Astrocyte of the spinal cord (primary cell): ENCODE results near the gene PANK4.

Experiments
- DNase-seq: peaks from one replicate; pipeline ENCODE4 v3.0.0; 2011; ENCODE audit warnings: low read depth, low spot score
- H3K4me3 ChIP-seq: 2 replicates; pipeline ENCODE4 v1.5.1; 2011; ENCODE audit warnings: low read depth, mild to moderate bottlenecking, low read length, moderate library complexity
- CTCF ChIP-seq: IDR thresholded peaks from 2 replicates; pipeline ENCODE4 v1.5.1; 2012; ENCODE audit warnings: low read depth, mild to moderate bottlenecking, low read length, inconsistent platforms
- in situ Hi-C: cut with HindIII; loops from 2 replicates; pipeline ENCODE4 v1.10.0; 2017; ENCODE audit warnings: low sequenced_read_pairs

The PANK4 gene

GRCh38 chr1:2492091-2492490, 34.3 kb downstream of the PANK4 start:
- H3K4me3 ChIP-seq = no peak overlapping the region
- TF ChIP-seq CTCF = no peak
- in situ Hi-C loops = no loop called here
- DNase-seq = no peak

- no peak overlapping the region for H3K4me3 ChIP-seq
- DNase-seq = no peak
- no peak for TF ChIP-seq CTCF
- in situ Hi-C loops = no loop called here
Observed at GRCh38 chr1:2489615-2490014, 36.8 kb downstream of the PANK4 start.

- no peak for TF ChIP-seq CTCF
- no peak overlapping the region for H3K4me3 ChIP-seq
- in situ Hi-C loops = no loop called here
- no peak for DNase-seq
Observed at GRCh38 chr1:2488688-2489087, 37.7 kb downstream of the PANK4 start.

GRCh38 chr1:2486558-2486957, 39.8 kb downstream of the PANK4 start:
- no peak overlapping the region for H3K4me3 ChIP-seq
- no peak for DNase-seq
- no peak for TF ChIP-seq CTCF
- in situ Hi-C loops = no loop called here

- no peak for DNase-seq
- TF ChIP-seq CTCF = no peak
- H3K4me3 ChIP-seq = no peak overlapping the region
- in situ Hi-C loops = no loop called here
Observed at GRCh38 chr1:2486041-2486440, 40.4 kb downstream of the PANK4 start.

- TF ChIP-seq CTCF = no peak
- DNase-seq = no peak
- in situ Hi-C loops = no loop called here
- H3K4me3 ChIP-seq = no peak overlapping the region
Observed at GRCh38 chr1:2483970-2484369, 42.4 kb downstream of the PANK4 start.

GRCh38 chr1:2483026-2483425, 43.4 kb downstream of the PANK4 start:
- no peak for DNase-seq
- in situ Hi-C loops = no loop called here
- no peak overlapping the region for H3K4me3 ChIP-seq
- no peak for TF ChIP-seq CTCF
